ENCODE data around the gene SBF2. TPM values are rescaled to one million over a fixed set of nuclear protein-coding genes. Genes with fewer than 3 reads are reported as not detected.
A peak's percentile ranks its signal among the peaks of the same experiment; 100 is the strongest.

Gene SBF2
- polyA plus RNA-seq, 1 donor (not counting 4 experiments of a cell fraction or from before 2014, with no cell fraction given) = 24.5 TPM

DNA sequence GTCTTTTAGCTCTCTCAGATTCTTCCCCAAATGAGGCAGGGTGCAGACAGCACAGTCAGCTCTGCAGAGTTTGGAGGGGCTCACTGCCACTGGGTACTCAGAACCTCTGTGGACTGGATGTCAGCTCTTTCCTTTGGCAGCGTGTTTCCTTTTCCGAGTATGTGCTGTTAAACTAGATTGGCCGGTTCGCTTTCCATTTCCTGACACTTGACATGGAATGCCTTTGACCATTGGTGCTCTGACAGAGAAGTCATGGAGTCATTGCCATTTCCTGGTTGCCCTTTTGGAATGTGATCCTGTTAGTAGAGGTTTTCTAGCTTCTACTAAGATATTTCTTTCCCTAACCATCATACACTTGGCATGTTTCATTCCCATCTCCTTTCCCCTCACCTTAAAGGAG is 543.5 kb downstream of the SBF2 start:
- H3K27ac ChIP-seq (ENCODE audit: control insufficient read depth, insufficient read depth, low read length) = no peak overlapping the region

GRCh38 chr11:9748361-9748970 is 545.6 kb downstream of the SBF2 start:
- TF ChIP-seq EZH2 (IDR thresholded peaks at IDR 0.05; ENCODE audit: low read length) (no peak), CTCF (optimal IDR thresholded peaks at IDR 0.05 in 1 of 3, IDR thresholded peaks at IDR 0.05 in 1 of 3, conservative IDR thresholded peaks at IDR 0.05 in 1 of 3; ENCODE audit: extremely low read depth in 1 of 3, insufficient read depth in 2 of 3, low read length in 3 of 3) (peak; percentile 71 to 91 (median 85))
- Histone ChIP-seq H3K9me3 (ENCODE audit: control insufficient read depth, low read depth, low read length) (no peaks in the 10 kb centered on the region), H3K4me2 (ENCODE audit: control insufficient read depth, extremely low read depth, insufficient read depth, low read depth, low read length) (no peak overlapping the region), H2AFZ (ENCODE audit: control insufficient read depth, low read length) (no peak overlapping the region), H4K20me1 (ENCODE audit: control insufficient read depth, extremely low read depth, insufficient read depth, low read length) (no peaks in the 10 kb centered on the region), H3K9me1 (ENCODE audit: control insufficient read depth, extremely low read depth, insufficient read depth, low read length) (no peaks in the 10 kb centered on the region), H3K4me1 (ENCODE audit: control insufficient read depth, extremely low read depth, insufficient read depth, low read length) (peaks cover 16% of the 10 kb centered on the region), H3K79me2 (ENCODE audit: control insufficient read depth, insufficient read depth, low read length) (no peaks in the 10 kb centered on the region), H3K4me3 (ENCODE audit: control insufficient read depth in 2 of 3, extremely low read depth in 1 of 3, insufficient read depth in 2 of 3, low read depth in 1 of 3, low read length in 3 of 3) (no peak overlapping the region), H3K9ac (ENCODE audit: control insufficient read depth, extremely low read depth, insufficient read depth, low read length) (no peak overlapping the region), H3K27ac (ENCODE audit: control insufficient read depth, insufficient read depth, low read length) (peak overlapping the region; percentile 19), H3K27me3 (ENCODE audit: control insufficient read depth, extremely low read depth, insufficient read depth, low read length) (no peaks in the 10 kb centered on the region), H3K36me3 (ENCODE audit: control insufficient read depth in 2 of 2, extremely low read depth in 1 of 2, insufficient read depth in 2 of 2, low read length in 2 of 2) (peaks cover 9% of the 10 kb centered on the region in 2 experiments)
- no peak for DNase-seq (ENCODE audit: low read depth, low spot score)
- dilution Hi-C loops (cut with MboI; ENCODE audit: extremely low pct_ligation_motif_present, low sequenced_read_pairs) = no loop called here
- peak; percentile 69 for FAIRE-seq

More for the DNA sequence above, 543.5 kb downstream of the SBF2 start:
- H3K4me2 ChIP-seq (ENCODE audit: control insufficient read depth, extremely low read depth, insufficient read depth, low read depth, low read length) = no peak overlapping the region
- peaks cover 9% of the 10 kb centered on the region in 2 experiments for H3K36me3 ChIP-seq (ENCODE audit: control insufficient read depth in 2 of 2, extremely low read depth in 1 of 2, insufficient read depth in 2 of 2, low read length in 2 of 2)
- H3K4me3 ChIP-seq (ENCODE audit: control insufficient read depth in 2 of 3, extremely low read depth in 1 of 3, insufficient read depth in 2 of 3, low read depth in 1 of 3, low read length in 3 of 3) = no peak overlapping the region
- dilution Hi-C loops (cut with MboI; ENCODE audit: extremely low pct_ligation_motif_present, low sequenced_read_pairs) = no loop called here
- H3K27me3 ChIP-seq (ENCODE audit: control insufficient read depth, extremely low read depth, insufficient read depth, low read length) = no peaks in the 10 kb centered on the region
- H3K9me1 ChIP-seq (ENCODE audit: control insufficient read depth, extremely low read depth, insufficient read depth, low read length) = no peaks in the 10 kb centered on the region
- TF ChIP-seq CTCF (optimal IDR thresholded peaks at IDR 0.05 in 1 of 3, IDR thresholded peaks at IDR 0.05 in 1 of 3, conservative IDR thresholded peaks at IDR 0.05 in 1 of 3; ENCODE audit: extremely low read depth in 1 of 3, insufficient read depth in 2 of 3, low read length in 3 of 3) (no peak), EZH2 (IDR thresholded peaks at IDR 0.05; ENCODE audit: low read length) (no peak)
- peaks cover 37% of the 10 kb centered on the region for H3K4me1 ChIP-seq (ENCODE audit: control insufficient read depth, extremely low read depth, insufficient read depth, low read length)
- H4K20me1 ChIP-seq (ENCODE audit: control insufficient read depth, extremely low read depth, insufficient read depth, low read length) = no peaks in the 10 kb centered on the region
- DNase-seq (ENCODE audit: low read depth, low spot score) (no peak), FAIRE-seq (no peak)
- no peaks in the 10 kb centered on the region for H3K9me3 ChIP-seq (ENCODE audit: control insufficient read depth, low read depth, low read length)
- no peak overlapping the region for H3K9ac ChIP-seq (ENCODE audit: control insufficient read depth, extremely low read depth, insufficient read depth, low read length)
- H2AFZ ChIP-seq (ENCODE audit: control insufficient read depth, low read length) = no peak overlapping the region
- no peaks in the 10 kb centered on the region for H3K79me2 ChIP-seq (ENCODE audit: control insufficient read depth, insufficient read depth, low read length)

Measured in keratinocyte (primary cell).